KMS-11 (cell line): ENCODE data around the gene YRDC.

Source experiments
- H2AFZ ChIP-seq: fragments of 200-600 bp; sonication (generic); 2 replicates; pipeline ENCODE4 v1.6.1; 2016; ENCODE audit warnings: antibody characterized with exemption, mixed run types, low read depth
- H3K27ac ChIP-seq: fragments of 200-600 bp; sonication (generic); 2 replicates; pipeline ENCODE4 v1.6.1; 2016; ENCODE audit warnings: mild to moderate bottlenecking, mixed run types
- H3K27me3 ChIP-seq: fragments of 200-600 bp; sonication (generic); 2 replicates; pipeline ENCODE4 v1.6.1; 2017; ENCODE audit warnings: mild to moderate bottlenecking, low read depth, mixed run types, moderate library complexity; ENCODE audit not compliant: insufficient read depth
- H3K36me3 ChIP-seq: fragments of 200-600 bp; sonication (generic); 2 replicates; pipeline ENCODE4 v1.6.1; 2017; ENCODE audit warnings: mild to moderate bottlenecking, mixed run types; ENCODE audit not compliant: insufficient read depth
- H3K4me1 ChIP-seq: fragments of 200-600 bp; sonication (generic); 2 replicates; pipeline ENCODE4 v1.6.1; 2016; ENCODE audit warnings: mild to moderate bottlenecking, low read depth, mixed run types; ENCODE audit not compliant: poor library complexity, severe bottlenecking
- H3K4me2 ChIP-seq: fragments of 200-600 bp; sonication (generic); 2 replicates; pipeline ENCODE4 v1.7.0; 2016; ENCODE audit warnings: mild to moderate bottlenecking, mixed run types
- H3K4me3 ChIP-seq: fragments of 200-600 bp; sonication (generic); IDR thresholded peaks from 2 replicates; pipeline ENCODE4 v1.6.1; 2017; ENCODE audit warnings: low read depth, low read length, mixed read lengths; ENCODE audit not compliant: insufficient read depth
- H3K79me2 ChIP-seq: fragments of 200-600 bp; sonication (generic); 2 replicates; pipeline ENCODE4 v1.6.1; 2016; ENCODE audit warnings: low read depth, mixed run types; ENCODE audit not compliant: insufficient read depth
- H3K9ac ChIP-seq: fragments of 200-600 bp; sonication (generic); 2 replicates; pipeline ENCODE4 v1.6.1; 2016; ENCODE audit warnings: mild to moderate bottlenecking, mixed run types
- H4K20me1 ChIP-seq: fragments of 200-600 bp; sonication (generic); 2 replicates; pipeline ENCODE4 v1.6.1; 2016; ENCODE audit warnings: mild to moderate bottlenecking, mixed run types; ENCODE audit not compliant: insufficient read depth
- TF ChIP-seq, protein P1 (sequence below): fragments of 200-600 bp; sonication (generic); conservative IDR thresholded peaks from 2 replicates; pipeline ENCODE4 v1.6.1; 2017; ENCODE audit warnings: low read depth, mild to moderate bottlenecking, antibody characterized with exemption, low read length, moderate library complexity, mixed read lengths

Gene YRDC

GRCh38 chr1:37813529-37814145, 5.6 kb upstream of the YRDC start:
- Histone ChIP-seq H3K36me3 (no peaks in the 10 kb centered on the region), H4K20me1 (no peaks in the 10 kb centered on the region), H2AFZ (no peak overlapping the region), H3K27ac (no peak overlapping the region), H3K79me2 (no peaks in the 10 kb centered on the region; the same call in 1 of the 2 replicates), H3K27me3 (no peaks in the 10 kb centered on the region), H3K9ac (no peak overlapping the region), H3K4me3 (no peak overlapping the region), H3K4me1 (peaks cover 31% of the 10 kb centered on the region), H3K4me2 (no peak overlapping the region)
- TF ChIP-seq, protein P1, sequence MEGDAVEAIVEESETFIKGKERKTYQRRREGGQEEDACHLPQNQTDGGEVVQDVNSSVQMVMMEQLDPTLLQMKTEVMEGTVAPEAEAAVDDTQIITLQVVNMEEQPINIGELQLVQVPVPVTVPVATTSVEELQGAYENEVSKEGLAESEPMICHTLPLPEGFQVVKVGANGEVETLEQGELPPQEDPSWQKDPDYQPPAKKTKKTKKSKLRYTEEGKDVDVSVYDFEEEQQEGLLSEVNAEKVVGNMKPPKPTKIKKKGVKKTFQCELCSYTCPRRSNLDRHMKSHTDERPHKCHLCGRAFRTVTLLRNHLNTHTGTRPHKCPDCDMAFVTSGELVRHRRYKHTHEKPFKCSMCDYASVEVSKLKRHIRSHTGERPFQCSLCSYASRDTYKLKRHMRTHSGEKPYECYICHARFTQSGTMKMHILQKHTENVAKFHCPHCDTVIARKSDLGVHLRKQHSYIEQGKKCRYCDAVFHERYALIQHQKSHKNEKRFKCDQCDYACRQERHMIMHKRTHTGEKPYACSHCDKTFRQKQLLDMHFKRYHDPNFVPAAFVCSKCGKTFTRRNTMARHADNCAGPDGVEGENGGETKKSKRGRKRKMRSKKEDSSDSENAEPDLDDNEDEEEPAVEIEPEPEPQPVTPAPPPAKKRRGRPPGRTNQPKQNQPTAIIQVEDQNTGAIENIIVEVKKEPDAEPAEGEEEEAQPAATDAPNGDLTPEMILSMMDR: no peak

DNA sequence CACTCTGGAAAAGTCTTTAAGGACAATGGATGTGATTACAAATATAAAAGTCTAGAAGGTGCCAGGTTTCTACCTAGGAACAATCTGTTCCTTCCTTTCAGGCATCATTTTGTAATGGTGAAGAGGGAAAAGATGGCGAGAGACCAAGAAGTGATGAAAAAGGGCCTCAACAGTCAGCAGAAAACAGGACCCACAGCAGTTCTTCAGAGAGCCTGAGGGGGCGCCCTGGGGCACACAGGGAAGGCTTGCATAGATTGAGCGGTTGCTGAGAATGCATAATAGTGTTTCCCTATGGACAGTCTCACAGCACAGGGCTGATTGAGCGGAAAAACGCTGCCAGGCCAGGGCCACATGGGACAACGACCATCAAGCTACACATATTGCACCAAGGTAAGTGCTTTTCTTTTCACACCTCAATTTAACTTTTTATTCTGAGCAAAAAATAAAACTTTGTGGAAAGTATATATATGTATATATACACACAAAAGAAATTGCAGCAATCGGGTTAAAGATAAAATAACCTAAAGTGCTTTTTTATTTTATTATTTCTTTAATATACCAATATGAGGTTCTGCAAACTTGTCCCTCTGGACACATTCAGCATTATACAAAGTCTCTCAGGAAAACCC, 3.1 kb upstream of the YRDC start:
- TF ChIP-seq, protein P1: peak; percentile 90
- H2AFZ ChIP-seq: no peak overlapping the region
- H3K79me2 ChIP-seq: peaks cover 15% of the 10 kb centered on the region
- H3K4me3 ChIP-seq: no peak overlapping the region
- H4K20me1 ChIP-seq: peaks cover 9% of the 10 kb centered on the region
- no peak overlapping the region for H3K4me2 ChIP-seq
- no peak overlapping the region for H3K27ac ChIP-seq
- H3K36me3 ChIP-seq: no peaks in the 10 kb centered on the region
- H3K4me1 ChIP-seq: peaks cover 39% of the 10 kb centered on the region
- no peaks in the 10 kb centered on the region for H3K27me3 ChIP-seq
- no peak overlapping the region for H3K9ac ChIP-seq

- Histone ChIP-seq H3K27ac (no peak overlapping the region), H3K4me2 (no peak overlapping the region; the same call in 1 of the 2 replicates), H2AFZ (no peak overlapping the region), H3K36me3 (peaks cover 10% of the 10 kb centered on the region; the same call in 1 of the 2 replicates), H3K79me2 (peaks cover 26% of the 10 kb centered on the region), H3K9ac (no peak overlapping the region), H3K4me1 (peaks cover 46% of the 10 kb centered on the region), H3K27me3 (no peaks in the 10 kb centered on the region), H3K4me3 (no peak overlapping the region), H4K20me1 (peaks cover 9% of the 10 kb centered on the region)
- TF ChIP-seq, protein P1: no peak
Observed at GRCh38 chr1:37809942-37810341, 1.9 kb upstream of the YRDC start.

DNA sequence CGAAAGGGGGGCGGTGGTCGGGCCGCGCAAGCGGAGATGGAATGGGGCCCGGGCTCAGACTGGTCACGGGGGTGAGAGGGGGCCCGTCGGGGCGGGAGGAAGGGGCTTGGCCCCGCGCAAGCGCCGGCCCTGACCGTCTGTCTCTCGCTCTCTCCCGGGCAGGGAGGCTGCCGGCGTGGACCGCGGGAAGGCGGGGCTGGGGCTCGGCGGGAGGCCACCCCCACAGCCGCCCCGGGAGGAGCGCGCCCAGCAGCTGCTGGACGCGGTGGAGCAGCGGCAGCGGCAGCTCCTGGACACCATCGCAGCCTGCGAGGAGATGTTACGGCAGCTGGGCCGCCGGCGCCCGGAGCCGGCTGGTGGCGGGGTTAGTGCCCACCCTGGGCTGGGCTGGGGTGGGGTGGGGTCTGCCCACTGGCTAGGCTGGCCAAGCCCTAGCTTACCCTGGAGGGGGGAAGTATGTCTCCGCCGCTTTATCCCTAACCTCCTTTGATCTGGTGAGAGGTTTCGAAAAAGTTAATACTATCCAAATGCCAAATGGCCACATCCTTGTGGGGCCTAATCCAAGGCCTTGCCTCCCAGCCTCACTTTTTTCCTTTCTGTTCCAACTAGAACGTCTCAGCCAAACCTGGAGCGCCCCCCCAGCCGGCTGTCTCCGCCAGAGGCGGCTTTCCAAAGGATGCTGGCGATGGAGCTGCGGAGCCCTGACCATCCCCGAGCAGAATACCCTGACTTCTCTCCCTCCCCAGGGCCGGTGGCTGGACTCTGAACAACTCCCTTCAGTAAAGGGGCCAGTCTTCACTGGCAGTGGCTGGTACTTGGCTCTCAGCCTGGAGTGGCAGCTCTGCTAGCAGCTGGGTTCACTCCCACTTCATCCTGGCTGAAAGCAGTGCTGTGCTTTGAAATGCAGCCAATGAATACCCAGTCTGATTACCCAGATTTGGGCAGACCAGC, 636 bp upstream of the YRDC start:
- H3K9ac ChIP-seq: peak overlapping the region; percentile 78; the same call in 1 of the 2 replicates
- H3K36me3 ChIP-seq: peaks cover 10% of the 10 kb centered on the region; the same call in 1 of the 2 replicates
- TF ChIP-seq, protein P1: no peak
- peak overlapping the region; percentile 55 for H2AFZ ChIP-seq
- H3K79me2 ChIP-seq: peaks cover 27% of the 10 kb centered on the region
- H3K4me3 ChIP-seq: peak overlapping the region; percentile 55
- H4K20me1 ChIP-seq: peaks cover 9% of the 10 kb centered on the region
- peak overlapping the region; percentile 77 for H3K4me2 ChIP-seq
- no peaks in the 10 kb centered on the region for H3K27me3 ChIP-seq
- peaks cover 46% of the 10 kb centered on the region for H3K4me1 ChIP-seq
- no peak overlapping the region for H3K27ac ChIP-seq
